SK-N-SH treated with all-trans-retinoic acid at 6 μM for 48 hours (cell line): ENCODE data around the gene KCNK2.
A peak's percentile ranks its signal among the peaks of the same experiment; 100 is the strongest.

Experiments
- ATAC-seq: fragments of 200-7000 bp; cut with Tn5 transposase; 3 replicates; pipeline ENCODE4 v1.9.1; 2020; ENCODE audit warnings: mild to moderate bottlenecking, moderate library complexity
- ARNTL ChIP-seq: fragments of 450-650 bp; formaldehyde crosslinking; IDR thresholded peaks from 2 replicates; pipeline ENCODE4 v1.5.0; 2020; ENCODE audit warnings: low read depth, mild to moderate bottlenecking, moderate library complexity, borderline replicate concordance
- BACH2 ChIP-seq: fragments of 250-450 bp; sonication (Bioruptor Pico); IDR thresholded peaks from 2 replicates; pipeline ENCODE4 v1.9.0; 2021; ENCODE audit warnings: mild to moderate bottlenecking, borderline replicate concordance
- CSDC2 ChIP-seq: fragments of 250-450 bp; sonication (Bioruptor Pico); IDR thresholded peaks from 2 replicates; pipeline ENCODE4 v1.5.0; 2020; ENCODE audit warnings: mild to moderate bottlenecking, moderate library complexity
- CSRNP3 ChIP-seq: fragments of 250-450 bp; sonication (Bioruptor Pico); IDR thresholded peaks from 2 replicates; pipeline ENCODE4 v1.5.1; 2021; ENCODE audit warnings: mild to moderate bottlenecking, moderate library complexity
- ESRRG ChIP-seq: fragments of 250-450 bp; sonication (Bioruptor Pico); IDR thresholded peaks from 2 replicates; pipeline ENCODE4 v1.6.1; 2021; ENCODE audit warnings: mild to moderate bottlenecking
- GLIS3 ChIP-seq: fragments of 250-450 bp; sonication (Bioruptor Pico); IDR thresholded peaks from 2 replicates; pipeline ENCODE4 v1.5.0; 2020; ENCODE audit warnings: mild to moderate bottlenecking, moderate library complexity
- ISL1 ChIP-seq: fragments of 250-450 bp; sonication (Bioruptor Pico); IDR thresholded peaks from 2 replicates; pipeline ENCODE4 v2.1.2; 2022; ENCODE audit warnings: mild to moderate bottlenecking, moderate library complexity
- OSR1 ChIP-seq: fragments of 250-450 bp; sonication (Bioruptor Pico); IDR thresholded peaks from 2 replicates; pipeline ENCODE4 v1.8.0; 2022; ENCODE audit warnings: moderate library complexity, mild to moderate bottlenecking, inconsistent platforms
- PPARA ChIP-seq: fragments of 250-450 bp; sonication (Bioruptor Pico); IDR thresholded peaks from 2 replicates; pipeline ENCODE4 v1.5.0; 2020; ENCODE audit warnings: mild to moderate bottlenecking, borderline replicate concordance
- RARB ChIP-seq: fragments of 250-450 bp; sonication (Bioruptor Pico); IDR thresholded peaks from 2 replicates; pipeline ENCODE4 v1.8.0; 2021; ENCODE audit warnings: mild to moderate bottlenecking, moderate library complexity
- SNAI2 ChIP-seq: fragments of 250-450 bp; sonication (Bioruptor Pico); IDR thresholded peaks from 2 replicates; pipeline ENCODE4 v1.5.0; 2020; ENCODE audit warnings: mild to moderate bottlenecking, moderate library complexity
- TCF4 ChIP-seq: fragments of 250-450 bp; sonication (Bioruptor Pico); IDR thresholded peaks from 2 replicates; pipeline ENCODE4 v1.8.0; 2021; ENCODE audit warnings: mild to moderate bottlenecking, moderate library complexity, borderline replicate concordance
- TOX ChIP-seq: fragments of 250-450 bp; sonication (Bioruptor Pico); IDR thresholded peaks from 2 replicates; pipeline ENCODE4 v1.8.0; 2021; ENCODE audit warnings: mild to moderate bottlenecking, moderate library complexity, borderline replicate concordance
- TSHZ2 ChIP-seq: fragments of 250-450 bp; sonication (Bioruptor Pico); IDR thresholded peaks from 2 replicates; pipeline ENCODE4 v1.5.0; 2020; ENCODE audit warnings: mild to moderate bottlenecking, moderate library complexity
- ZC3H10 ChIP-seq: fragments of 250-450 bp; sonication (Bioruptor Pico); IDR thresholded peaks from 2 replicates; pipeline ENCODE4 v1.5.1; 2021; ENCODE audit warnings: mild to moderate bottlenecking, moderate library complexity
- ZFP3 ChIP-seq: fragments of 250-450 bp; sonication (Bioruptor Pico); IDR thresholded peaks from 2 replicates; pipeline ENCODE4 v1.5.0; 2020; ENCODE audit warnings: mild to moderate bottlenecking, moderate library complexity
- ZFP30 ChIP-seq: fragments of 450-650 bp; formaldehyde crosslinking; IDR thresholded peaks from 2 replicates; pipeline ENCODE4 v1.5.0; 2022; ENCODE audit warnings: mild to moderate bottlenecking, moderate library complexity
- ZNF565 ChIP-seq: fragments of 450-650 bp; formaldehyde crosslinking; conservative IDR thresholded peaks from 2 replicates; pipeline ENCODE4 v1.5.0; 2020; ENCODE audit warnings: low read depth, mild to moderate bottlenecking, moderate library complexity
- ZNF70 ChIP-seq: fragments of 450-650 bp; formaldehyde crosslinking; IDR thresholded peaks from 2 replicates; pipeline ENCODE4 v1.5.0; 2020; ENCODE audit warnings: mild to moderate bottlenecking, moderate library complexity
- ZNF8 ChIP-seq: fragments of 450-650 bp; formaldehyde crosslinking; IDR thresholded peaks from 2 replicates; pipeline ENCODE4 v1.5.0; 2020; ENCODE audit warnings: mild to moderate bottlenecking, moderate library complexity

Gene KCNK2

GRCh38 chr1:215114154-215114933, 31.8 kb downstream of the KCNK2 start:
- ATAC-seq: peak; percentile 85
- TF ChIP-seq PPARA (no peak), TOX (CRISPR knock-in tag) (peak; percentile 97), RARB (CRISPR knock-in tag) (peak; percentile 87; the same call in 1 of the 2 replicates), ZC3H10 (CRISPR knock-in tag) (peak; percentile 92; the same call in 1 of the 2 replicates)

GRCh38 chr1:215115760-215116159, 33.2 kb downstream of the KCNK2 start:
- ATAC-seq: no peak

GRCh38 chr1:215118081-215118480, 35.5 kb downstream of the KCNK2 start:
- TF ChIP-seq ARNTL (CRISPR knock-in tag) (no peak), ZNF565 (CRISPR knock-in tag) (no peak), CSDC2 (CRISPR knock-in tag) (no peak), BACH2 (CRISPR knock-in tag) (no peak)
- ATAC-seq: no peak

More at GRCh38 chr1:215115760-215116159, 33.2 kb downstream of the KCNK2 start:
- TF ChIP-seq PPARA: no peak
- TF ChIP-seq ZNF8 (CRISPR knock-in tag): no peak

GRCh38 chr1:215119056-215119455, 36.5 kb downstream of the KCNK2 start:
- TF ChIP-seq ZFP3 (CRISPR knock-in tag) (no peak), ZNF565 (CRISPR knock-in tag) (no peak), ARNTL (CRISPR knock-in tag) (no peak), ZNF8 (CRISPR knock-in tag) (no peak), RARB (CRISPR knock-in tag) (no peak)
- no peak for ATAC-seq

GRCh38 chr1:215119719-215120365, 37.3 kb downstream of the KCNK2 start:
- no peak for ATAC-seq
- TF ChIP-seq GLIS3: no peak

GRCh38 chr1:215128504-215128903, 46.0 kb downstream of the KCNK2 start:
- no peak for TF ChIP-seq CSDC2 (CRISPR knock-in tag)
- no peak for TF ChIP-seq ISL1
- no peak for TF ChIP-seq RARB (CRISPR knock-in tag)
- TF ChIP-seq ZFP30 (CRISPR knock-in tag): no peak
- TF ChIP-seq OSR1: no peak
- TF ChIP-seq ZC3H10 (CRISPR knock-in tag): no peak
- no peak for TF ChIP-seq ZNF8 (CRISPR knock-in tag)
- TF ChIP-seq ZNF565 (CRISPR knock-in tag): no peak
- no peak for TF ChIP-seq TSHZ2 (CRISPR knock-in tag)
- TF ChIP-seq GLIS3: no peak
- no peak for TF ChIP-seq BACH2 (CRISPR knock-in tag)
- TF ChIP-seq TOX (CRISPR knock-in tag): no peak
- no peak for TF ChIP-seq ESRRG (CRISPR knock-in tag)
- no peak for TF ChIP-seq SNAI2 (CRISPR knock-in tag)
- TF ChIP-seq CSRNP3: no peak
- no peak for TF ChIP-seq TCF4 (CRISPR knock-in tag)
- TF ChIP-seq ARNTL (CRISPR knock-in tag): no peak
- TF ChIP-seq ZFP3 (CRISPR knock-in tag): no peak
- TF ChIP-seq ZNF70: no peak
- TF ChIP-seq PPARA: no peak
- ATAC-seq: no peak
